Measurements from ENCODE around the gene RLN3. TPM values are rescaled to one million over a fixed set of nuclear protein-coding genes. Genes with fewer than 3 reads are reported as not detected.
"Not testable (repeated sequence)": the region's sequence is repeated elsewhere in the genome, so short reads cannot be mapped to it uniquely, and the experiment has no call there.

RLN3 gene
- total RNA-seq, 1 experiment from 2014 or later: not detected

- Mint-ChIP-seq H3K4me3 (ENCODE audit: low read depth, unreplicated experiment) (no peak overlapping the region), H3K36me3 (ENCODE audit: insufficient read depth, unreplicated experiment) (no peaks in the 10 kb centered on the region), H3K9me3 (ENCODE audit: low read depth, unreplicated experiment) (no peaks in the 10 kb centered on the region), H3K27ac (ENCODE audit: unreplicated experiment) (no peak overlapping the region), H3K4me1 (ENCODE audit: low read depth, unreplicated experiment) (peaks cover 8% of the 10 kb centered on the region), H3K27me3 (ENCODE audit: unreplicated experiment) (no peaks in the 10 kb centered on the region)
- intact Hi-C loops (cut with micrococcal nuclease; ENCODE audit: unreplicated experiment): no loop called here
- DNase-seq: no peak
- TF ChIP-seq CTCF (IDR thresholded peaks at IDR 0.05; ENCODE audit: unreplicated experiment): no peak
- BruUV-seq (replicated peaks): no TSS peak
- CTCF ChIA-PET: interaction anchor here (0.6 kb wide), 2 partner anchors 117 to 1296 kb away, joined by 3 to 6 read pairs; partner anchors contain the start of genes ASF1B and TNPO2
Observed at GRCh38 chr19:14019100-14019499, 8.8 kb upstream of the RLN3 start.

- H3K36me3 Mint-ChIP-seq (ENCODE audit: insufficient read depth, unreplicated experiment); H3K4me1 Mint-ChIP-seq (ENCODE audit: low read depth, unreplicated experiment); H3K27me3 Mint-ChIP-seq (ENCODE audit: unreplicated experiment); intact Hi-C loops (cut with micrococcal nuclease; ENCODE audit: unreplicated experiment); CTCF ChIA-PET; H3K9me3 Mint-ChIP-seq (ENCODE audit: low read depth, unreplicated experiment); DNase-seq; H3K4me3 Mint-ChIP-seq (ENCODE audit: low read depth, unreplicated experiment); BruUV-seq (replicated peaks); H3K27ac Mint-ChIP-seq (ENCODE audit: unreplicated experiment): not testable (repeated sequence)
Observed at GRCh38 chr19:14019739-14020138, 8.2 kb upstream of the RLN3 start.

- DNase-seq: no peak
- Mint-ChIP-seq H3K9me3 (ENCODE audit: low read depth, unreplicated experiment) (no peaks in the 10 kb centered on the region), H3K36me3 (ENCODE audit: insufficient read depth, unreplicated experiment) (no peaks in the 10 kb centered on the region), H3K27ac (ENCODE audit: unreplicated experiment) (no peak overlapping the region), H3K4me3 (ENCODE audit: low read depth, unreplicated experiment) (no peak overlapping the region), H3K4me1 (ENCODE audit: low read depth, unreplicated experiment) (peaks cover 8% of the 10 kb centered on the region), H3K27me3 (ENCODE audit: unreplicated experiment) (no peaks in the 10 kb centered on the region)
- CTCF ChIA-PET: interaction anchor here (0.6 to 1.3 kb wide), 3 partner anchors 26 to 340 kb away, joined by 3 to 4 read pairs (median 4); no protein-coding TSS in a partner anchor
- intact Hi-C loops (cut with micrococcal nuclease; ENCODE audit: unreplicated experiment): no loop called here
- TF ChIP-seq CTCF (IDR thresholded peaks at IDR 0.05; ENCODE audit: unreplicated experiment): no peak
- no TSS peak for BruUV-seq (replicated peaks)
Observed at GRCh38 chr19:14021474-14021873, 6.5 kb upstream of the RLN3 start.

GRCh38 chr19:14022469-14022868 is 5.5 kb upstream of the RLN3 start:
- Mint-ChIP-seq H3K4me1 (ENCODE audit: low read depth, unreplicated experiment) (peaks cover 6% of the 10 kb centered on the region), H3K27me3 (ENCODE audit: unreplicated experiment) (no peaks in the 10 kb centered on the region), H3K9me3 (ENCODE audit: low read depth, unreplicated experiment) (no peaks in the 10 kb centered on the region), H3K27ac (ENCODE audit: unreplicated experiment) (no peak overlapping the region), H3K4me3 (ENCODE audit: low read depth, unreplicated experiment) (no peak overlapping the region), H3K36me3 (ENCODE audit: insufficient read depth, unreplicated experiment) (no peaks in the 10 kb centered on the region)
- no TSS peak for BruUV-seq (replicated peaks)
- intact Hi-C loops (cut with micrococcal nuclease; ENCODE audit: unreplicated experiment): no loop called here
- DNase-seq: no peak
- no peak for TF ChIP-seq CTCF (IDR thresholded peaks at IDR 0.05; ENCODE audit: unreplicated experiment)
- CTCF ChIA-PET: interaction anchor here (1.3 kb wide), 1 partner anchor 33 kb away, joined by 3 read pairs; no protein-coding TSS in a partner anchor

- Mint-ChIP-seq H3K9me3 (ENCODE audit: low read depth, unreplicated experiment) (no peaks in the 10 kb centered on the region), H3K36me3 (ENCODE audit: insufficient read depth, unreplicated experiment) (no peaks in the 10 kb centered on the region), H3K4me3 (ENCODE audit: low read depth, unreplicated experiment) (no peak overlapping the region), H3K27me3 (ENCODE audit: unreplicated experiment) (peaks cover 11% of the 10 kb centered on the region), H3K4me1 (ENCODE audit: low read depth, unreplicated experiment) (no peaks in the 10 kb centered on the region), H3K27ac (ENCODE audit: unreplicated experiment) (no peak overlapping the region)
- CTCF ChIA-PET: interaction anchor here (0.7 kb wide), 1 partner anchor 111 kb away, joined by 5 read pairs; no protein-coding TSS in a partner anchor
- DNase-seq: peak; percentile 69
- peak; percentile 40 for TF ChIP-seq CTCF (IDR thresholded peaks at IDR 0.05; ENCODE audit: unreplicated experiment)
- BruUV-seq (replicated peaks): no TSS peak
- intact Hi-C loops (cut with micrococcal nuclease; ENCODE audit: unreplicated experiment): no loop called here
Observed at GRCh38 chr19:14023404-14024235, 4.3 kb upstream of the RLN3 start.

GRCh38 chr19:14026652-14027192 is 1.2 kb upstream of the RLN3 start:
- CTCF ChIA-PET; BruUV-seq (replicated peaks); H3K4me3 Mint-ChIP-seq (ENCODE audit: low read depth, unreplicated experiment); H3K4me1 Mint-ChIP-seq (ENCODE audit: low read depth, unreplicated experiment); H3K27ac Mint-ChIP-seq (ENCODE audit: unreplicated experiment); H3K36me3 Mint-ChIP-seq (ENCODE audit: insufficient read depth, unreplicated experiment); H3K9me3 Mint-ChIP-seq (ENCODE audit: low read depth, unreplicated experiment); DNase-seq; intact Hi-C loops (cut with micrococcal nuclease; ENCODE audit: unreplicated experiment): not testable (repeated sequence)
- peaks cover 15% of the 10 kb centered on the region for H3K27me3 Mint-ChIP-seq (ENCODE audit: unreplicated experiment)

Measured in Calu3 (cell line).